ENCODE data around the gene BST1.

GRCh38 chr4:15742083-15742582 lies 39.3 kb downstream of the BST1 start:
- TF ChIP-seq CTCF (IDR thresholded peaks at IDR 0.05 in 8 of 11, conservative IDR thresholded peaks at IDR 0.05 in 3 of 11) (no peak), POLR2AphosphoS5 (IDR thresholded peaks at IDR 0.05) (no peak)

Measured in spleen (tissue), 7 donors.